HG03280 (cell line): ENCODE data around the gene DXO.

Experiments
- ATAC-seq: cut with Tn5 transposase; IDR thresholded peaks from one replicate; pipeline ENCODE4 v1.9.1; 2021; ENCODE audit warnings: mild to moderate bottlenecking, moderate library complexity; ENCODE audit not compliant: unreplicated experiment

The DXO gene

GRCh38 chr6:31958741-31959739 is 12.9 kb downstream of the DXO start, which contains the start of the genes NELFE and SKIC2:
NELFE (minus strand) TSS chr6:31958971; CDS start chr6:31958446, 525 bp downstream.
SKIC2 (plus strand) TSS chr6:31959175; CDS start chr6:31959193, 18 bp downstream.
- peak; percentile 98 for ATAC-seq

GRCh38 chr6:31958412-31958740 is 13.6 kb downstream of the DXO start:
- ATAC-seq: peak; percentile 4

GRCh38 chr6:31956796-31957195 is 15.1 kb downstream of the DXO start:
- no peak for ATAC-seq

- ATAC-seq: no peak
Measured at GRCh38 chr6:31954511-31954910, 17.4 kb downstream of the DXO start.

GRCh38 chr6:31952890-31953289 is 19.0 kb downstream of the DXO start:
- ATAC-seq: no peak

GRCh38 chr6:31952140-31952805 is 19.7 kb downstream of the DXO start:
- no peak for ATAC-seq

- ATAC-seq: no peak
Measured at GRCh38 chr6:31949926-31950548, 21.9 kb downstream of the DXO start.

GRCh38 chr6:31948753-31949413 is 23.1 kb downstream of the DXO start:
- no peak for ATAC-seq

GRCh38 chr6:31948306-31948705 is 23.6 kb downstream of the DXO start:
- no peak for ATAC-seq

GRCh38 chr6:31947864-31948263 is 24.1 kb downstream of the DXO start:
- no peak for ATAC-seq

- ATAC-seq: no peak
Measured at GRCh38 chr6:31947070-31947675, 24.8 kb downstream of the DXO start.

- ATAC-seq: no peak
Measured at GRCh38 chr6:31946370-31946885, 25.5 kb downstream of the DXO start.

- no peak for ATAC-seq
Measured at GRCh38 chr6:31945507-31946369, 26.2 kb downstream of the DXO start, which contains the start of gene CFB. CFB (plus strand) TSS chr6:31946095; CDS start chr6:31946222, 127 bp downstream.

- ATAC-seq: no peak
Measured at GRCh38 chr6:31945154-31945506, 26.8 kb downstream of the DXO start.

GRCh38 chr6:31943742-31944141 is 28.2 kb downstream of the DXO start:
- no peak for ATAC-seq

- no peak for ATAC-seq
Measured at GRCh38 chr6:31940256-31940664, 31.7 kb downstream of the DXO start.

GRCh38 chr6:31935823-31936222 is 36.1 kb downstream of the DXO start:
- no peak for ATAC-seq

- no peak for ATAC-seq
Measured at GRCh38 chr6:31935021-31935420, 36.9 kb downstream of the DXO start.

- no peak for ATAC-seq
Measured at GRCh38 chr6:31933537-31933936, 38.4 kb downstream of the DXO start.
